Endothelial cell (in vitro differentiated cells): ENCODE results near the gene RBMS3. TPM values are rescaled to one million over a fixed set of nuclear protein-coding genes. Genes with fewer than 3 reads are reported as not detected.

Source experiments
- DNase-seq: peaks from one replicate; pipeline ENCODE4 v3.0.0; 2021; ENCODE audit warnings: low spot score
- H3K27ac Mint-ChIP-seq: one replicate; pipeline ENCODE4 v1.8.0; 2021; ENCODE audit warnings: mixed read lengths, inconsistent platforms; ENCODE audit not compliant: unreplicated experiment
- H3K27me3 Mint-ChIP-seq: one replicate; pipeline ENCODE4 v1.8.0; 2021; ENCODE audit warnings: mild to moderate bottlenecking, moderate library complexity, mixed read lengths, inconsistent platforms; ENCODE audit not compliant: unreplicated experiment
- H3K36me3 Mint-ChIP-seq: one replicate; pipeline ENCODE4 v1.8.0; 2021; ENCODE audit warnings: mild to moderate bottlenecking, low read depth, mixed read lengths, inconsistent platforms; ENCODE audit not compliant: unreplicated experiment
- H3K4me1 Mint-ChIP-seq: one replicate; pipeline ENCODE4 v1.8.0; 2021; ENCODE audit warnings: mild to moderate bottlenecking, mixed read lengths, inconsistent platforms; ENCODE audit not compliant: unreplicated experiment
- H3K4me3 Mint-ChIP-seq: one replicate; pipeline ENCODE4 v1.8.0; 2021; ENCODE audit warnings: mild to moderate bottlenecking, mixed read lengths, inconsistent platforms; ENCODE audit not compliant: unreplicated experiment
- H3K9me3 Mint-ChIP-seq: one replicate; pipeline ENCODE4 v1.8.0; 2021; ENCODE audit warnings: mixed read lengths, inconsistent platforms; ENCODE audit not compliant: unreplicated experiment
- CTCF ChIP-seq: fragments of 200-600 bp; sonication (generic); IDR thresholded peaks from one replicate; pipeline ENCODE4 v1.5.0; 2021; ENCODE audit warnings: antibody characterized with exemption; ENCODE audit not compliant: unreplicated experiment
- total RNA-seq: library from RNA; stranded (reverse); fragmentation: NEBNext Ultra II Directional; extraction: Animal tissue kit (Norgen Biotek cat#: 25700); gene quantifications from one replicate; pipeline ENCODE4 v1.2.1, GENCODE V29; 2021; ENCODE audit not compliant: unreplicated experiment

The RBMS3 gene
- total RNA-seq, 1 donor from 2014 or later, result 30.9 TPM

DNA sequence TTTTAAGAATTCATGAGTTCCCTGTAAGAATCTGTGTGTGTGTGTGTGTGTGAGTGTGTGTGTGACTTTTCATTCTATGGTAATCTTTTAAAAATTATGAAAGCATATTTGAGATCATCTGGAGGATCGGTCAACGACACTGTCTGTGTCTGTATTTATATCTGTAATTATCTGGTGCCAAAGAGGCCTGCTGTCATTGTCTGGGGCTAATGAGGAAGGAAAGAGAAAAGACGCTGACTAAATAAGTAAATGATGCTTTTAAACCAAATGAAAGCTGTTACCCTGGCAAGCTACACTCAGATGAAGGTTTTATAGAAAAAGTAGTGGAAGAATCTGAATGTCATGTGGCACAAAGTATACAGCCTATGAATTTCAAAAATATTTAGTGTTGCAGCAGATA, 439.8 kb downstream of the RBMS3 start:
- DNase-seq, result no peak
- TF ChIP-seq CTCF, result no peak
- H3K4me1 Mint-ChIP-seq, result peaks cover 4% of the 10 kb centered on the region
- H3K27ac Mint-ChIP-seq, result no peak overlapping the region
- H3K4me3 Mint-ChIP-seq, result no peak overlapping the region
- peaks cover 1% of the 10 kb centered on the region for H3K27me3 Mint-ChIP-seq
- no peaks in the 10 kb centered on the region for H3K36me3 Mint-ChIP-seq
- no peaks in the 10 kb centered on the region for H3K9me3 Mint-ChIP-seq

DNA sequence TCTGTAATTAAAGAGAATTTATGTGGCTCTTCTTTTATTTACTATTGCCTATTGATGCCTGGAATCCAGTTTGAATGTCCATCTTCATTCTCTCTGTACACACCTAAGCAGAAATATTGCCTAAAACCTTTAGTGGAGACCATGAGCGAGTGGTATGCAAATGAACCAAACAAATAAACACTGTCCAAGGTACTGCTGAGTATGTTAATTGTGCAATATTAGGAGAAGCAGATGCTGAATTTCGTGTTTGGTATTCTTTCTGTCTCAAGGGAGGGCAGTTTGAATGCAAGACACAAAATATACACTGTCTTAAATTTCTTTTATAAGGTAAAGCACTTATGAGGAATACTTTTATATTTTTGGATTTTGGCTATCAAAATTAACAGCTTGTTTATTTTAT, 440.9 kb downstream of the RBMS3 start:
- no peaks in the 10 kb centered on the region for H3K36me3 Mint-ChIP-seq
- no peak overlapping the region for H3K4me3 Mint-ChIP-seq
- DNase-seq, result no peak
- peaks cover 4% of the 10 kb centered on the region for H3K4me1 Mint-ChIP-seq
- no peaks in the 10 kb centered on the region for H3K9me3 Mint-ChIP-seq
- peaks cover 1% of the 10 kb centered on the region for H3K27me3 Mint-ChIP-seq
- H3K27ac Mint-ChIP-seq, result no peak overlapping the region
- TF ChIP-seq CTCF, result no peak

DNA sequence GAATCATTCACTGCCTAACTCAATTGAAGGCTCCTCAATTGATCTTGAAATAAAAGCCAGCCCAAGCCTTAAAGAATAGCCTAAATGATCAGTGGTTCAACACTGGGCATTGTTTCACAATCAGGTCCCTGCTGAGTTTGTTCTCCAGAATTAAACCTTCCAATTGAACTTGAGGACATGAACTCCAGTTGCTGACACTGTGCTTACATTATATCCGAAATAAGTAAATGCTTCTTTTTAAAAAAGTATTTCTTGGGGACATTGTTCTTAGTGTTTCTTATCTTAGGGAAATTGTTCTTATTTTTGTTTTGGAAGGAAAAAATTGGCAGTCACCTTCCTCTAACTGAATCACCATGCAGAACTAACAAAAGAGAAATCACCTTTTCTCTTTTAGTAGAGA, 450.2 kb downstream of the RBMS3 start:
- Mint-ChIP-seq H3K4me3 (no peak overlapping the region), H3K4me1 (no peaks in the 10 kb centered on the region), H3K36me3 (no peaks in the 10 kb centered on the region), H3K9me3 (no peaks in the 10 kb centered on the region), H3K27ac (no peak overlapping the region), H3K27me3 (peaks cover 1% of the 10 kb centered on the region)
- no peak for TF ChIP-seq CTCF
- no peak for DNase-seq

DNA sequence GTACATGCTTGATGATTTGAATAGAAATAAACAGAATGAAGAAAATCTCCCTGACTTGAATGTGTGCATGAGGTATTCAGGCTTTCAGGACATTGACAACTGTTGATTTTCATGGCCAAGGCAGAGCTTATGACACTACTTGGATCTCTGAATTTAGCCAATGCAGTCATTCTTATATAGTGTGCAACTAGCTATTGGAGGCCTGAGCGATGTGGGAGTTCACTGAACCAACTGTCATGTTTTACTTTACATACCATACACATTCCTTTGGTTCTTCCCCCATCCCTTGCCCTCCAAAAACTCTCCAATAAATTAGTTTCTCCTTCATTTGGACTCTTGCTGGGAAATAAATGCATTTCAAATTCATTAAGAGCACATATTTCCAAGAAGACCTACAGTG, 460.4 kb downstream of the RBMS3 start:
- no peak for TF ChIP-seq CTCF
- DNase-seq, result no peak
- H3K36me3 Mint-ChIP-seq, result no peaks in the 10 kb centered on the region
- no peaks in the 10 kb centered on the region for H3K27me3 Mint-ChIP-seq
- no peak overlapping the region for H3K4me3 Mint-ChIP-seq
- no peaks in the 10 kb centered on the region for H3K4me1 Mint-ChIP-seq
- H3K9me3 Mint-ChIP-seq, result no peaks in the 10 kb centered on the region
- H3K27ac Mint-ChIP-seq, result no peak overlapping the region

DNA sequence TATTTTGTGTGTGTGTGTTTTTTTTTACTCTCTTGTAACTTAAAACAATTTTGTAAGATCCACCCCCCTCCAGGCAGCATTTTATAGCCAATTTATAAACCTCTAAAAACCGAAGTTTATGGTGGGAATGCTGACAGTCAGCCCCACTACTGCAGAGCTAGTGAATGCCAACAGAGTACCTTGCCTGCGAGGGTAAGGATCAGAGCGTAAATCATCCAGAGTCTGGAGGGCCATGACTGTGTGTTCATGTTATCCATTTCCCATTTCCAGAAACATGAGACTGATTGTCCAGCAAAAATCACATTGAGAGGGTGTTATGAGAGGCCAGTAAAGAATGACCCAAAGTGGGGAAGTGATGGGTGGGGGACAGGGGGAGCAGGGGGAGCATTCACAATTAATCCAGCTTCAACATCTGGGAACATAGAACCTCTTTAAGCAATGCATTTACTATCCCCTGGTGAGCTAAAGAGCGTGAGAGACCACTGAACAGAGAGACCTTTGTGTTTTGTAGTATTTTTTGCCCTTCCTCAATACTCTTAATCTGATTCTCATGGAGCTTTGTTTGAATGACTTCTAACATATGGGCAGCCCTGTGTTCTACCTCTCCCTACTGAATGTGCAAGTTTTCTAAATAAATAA, 464.5 kb downstream of the RBMS3 start:
- Mint-ChIP-seq H3K9me3 (no peaks in the 10 kb centered on the region), H3K4me3 (no peak overlapping the region)

More for the DNA sequence above, 464.5 kb downstream of the RBMS3 start:
- no peak overlapping the region for H3K27ac Mint-ChIP-seq
- TF ChIP-seq CTCF, result no peak
- no peaks in the 10 kb centered on the region for H3K36me3 Mint-ChIP-seq
- no peak for DNase-seq
- no peaks in the 10 kb centered on the region for H3K27me3 Mint-ChIP-seq
- H3K4me1 Mint-ChIP-seq, result no peaks in the 10 kb centered on the region
